ENCODE data around the gene OPCML. TPM values are rescaled to one million over a fixed set of nuclear protein-coding genes. Genes with fewer than 3 reads are reported as not detected.

The OPCML gene
- total and polyA plus RNA-seq, 4 donors = under 0.01 to 1.3 (median 0.88) TPM; not detected in 1

- ATAC-seq (ENCODE audit: low FRiP score) (no peak), DNase-seq (no peak)
- H3K4me3 ChIP-seq (ENCODE audit: low read length in 2 of 2) = no peak overlapping the region
- intact Hi-C loops (cut with DNase I) = no loop called here
- peaks cover 1% of the 10 kb centered on the region for H3K9me3 ChIP-seq (ENCODE audit: control insufficient read depth, low read length)
- H3K27ac ChIP-seq (ENCODE audit: low read depth in 1 of 2, low read length in 2 of 2) = no peak overlapping the region
- H3K36me3 ChIP-seq (ENCODE audit: control insufficient read depth in 1 of 2, insufficient read depth in 2 of 2, low read length in 1 of 2) = no peaks in the 10 kb centered on the region
- no peaks in the 10 kb centered on the region for H3K4me1 ChIP-seq (ENCODE audit: control insufficient read depth in 1 of 2, insufficient read depth in 2 of 2, low read length in 2 of 2)
- no peaks in the 10 kb centered on the region for H3K27me3 ChIP-seq (ENCODE audit: control insufficient read depth in 1 of 2, insufficient read depth in 2 of 2, low read length in 1 of 2)
These were observed 315.5 kb downstream of the OPCML start for GRCh38 chr11:133216813-133217212.

GRCh38 chr11:133215596-133216230, 316.6 kb downstream of the OPCML start:
- Histone ChIP-seq H3K27ac (ENCODE audit: low read depth in 1 of 2, low read length in 2 of 2) (no peak overlapping the region), H3K4me1 (ENCODE audit: control insufficient read depth in 1 of 2, insufficient read depth in 2 of 2, low read length in 2 of 2) (no peaks in the 10 kb centered on the region), H3K4me3 (ENCODE audit: low read length in 2 of 2) (no peak overlapping the region), H3K9me3 (ENCODE audit: control insufficient read depth, low read length) (peaks cover 1% of the 10 kb centered on the region), H3K36me3 (ENCODE audit: control insufficient read depth in 1 of 2, insufficient read depth in 2 of 2, low read length in 1 of 2) (no peaks in the 10 kb centered on the region), H3K27me3 (ENCODE audit: control insufficient read depth in 1 of 2, insufficient read depth in 2 of 2, low read length in 1 of 2) (no peaks in the 10 kb centered on the region)
- ATAC-seq (ENCODE audit: low FRiP score) (no peak), DNase-seq (no peak)
- intact Hi-C loops (cut with DNase I) = no loop called here
- WGBS, 2 donors = 63 to 68% methylated on average over 10 of the region's 10 CpGs

- no peaks in the 10 kb centered on the region for H3K4me1 ChIP-seq (ENCODE audit: control insufficient read depth in 1 of 2, insufficient read depth in 2 of 2, low read length in 2 of 2)
- DNase-seq (no peak), ATAC-seq (ENCODE audit: low FRiP score) (no peak)
- 33 to 39% methylated on average over 4 of the region's 4 CpGs for WGBS, 2 donors
- no peaks in the 10 kb centered on the region for H3K36me3 ChIP-seq (ENCODE audit: control insufficient read depth in 1 of 2, insufficient read depth in 2 of 2, low read length in 1 of 2)
- peaks cover 1% of the 10 kb centered on the region for H3K9me3 ChIP-seq (ENCODE audit: control insufficient read depth, low read length)
- no peak overlapping the region for H3K4me3 ChIP-seq (ENCODE audit: low read length in 2 of 2)
- intact Hi-C loops (cut with DNase I) = no loop called here
- no peak overlapping the region for H3K27ac ChIP-seq (ENCODE audit: low read depth in 1 of 2, low read length in 2 of 2)
- no peaks in the 10 kb centered on the region for H3K27me3 ChIP-seq (ENCODE audit: control insufficient read depth in 1 of 2, insufficient read depth in 2 of 2, low read length in 1 of 2)
These were observed 317.7 kb downstream of the OPCML start for GRCh38 chr11:133214646-133215045.

- DNase-seq (no peak), ATAC-seq (ENCODE audit: low FRiP score) (no peak)
- Histone ChIP-seq H3K4me1 (ENCODE audit: control insufficient read depth in 1 of 2, insufficient read depth in 2 of 2, low read length in 2 of 2) (no peaks in the 10 kb centered on the region), H3K27me3 (ENCODE audit: control insufficient read depth in 1 of 2, insufficient read depth in 2 of 2, low read length in 1 of 2) (no peaks in the 10 kb centered on the region), H3K4me3 (ENCODE audit: low read length in 2 of 2) (no peak overlapping the region), H3K27ac (ENCODE audit: low read depth in 1 of 2, low read length in 2 of 2) (no peak overlapping the region), H3K36me3 (ENCODE audit: control insufficient read depth in 1 of 2, insufficient read depth in 2 of 2, low read length in 1 of 2) (no peaks in the 10 kb centered on the region), H3K9me3 (ENCODE audit: control insufficient read depth, low read length) (no peaks in the 10 kb centered on the region)
- 83 to 91% methylated on average over 8 of the region's 8 CpGs for WGBS, 2 donors
- intact Hi-C loops (cut with DNase I) = no loop called here
These were observed 320.1 kb downstream of the OPCML start for GRCh38 chr11:133212201-133212600.

GRCh38 chr11:133207995-133208394, 324.3 kb downstream of the OPCML start:
- H3K4me1 ChIP-seq (ENCODE audit: control insufficient read depth in 1 of 2, insufficient read depth in 2 of 2, low read length in 2 of 2) = no peaks in the 10 kb centered on the region
- no peaks in the 10 kb centered on the region for H3K9me3 ChIP-seq (ENCODE audit: control insufficient read depth, low read length)
- DNase-seq = no peak
- H3K27ac ChIP-seq (ENCODE audit: low read depth in 1 of 2, low read length in 2 of 2) = no peak overlapping the region
- 82% methylated on average over 5 of the region's 5 CpGs for WGBS, 2 donors
- no peaks in the 10 kb centered on the region for H3K27me3 ChIP-seq (ENCODE audit: control insufficient read depth in 1 of 2, insufficient read depth in 2 of 2, low read length in 1 of 2)
- intact Hi-C loops (cut with DNase I) = no loop called here
- no peak for ATAC-seq (ENCODE audit: low FRiP score)
- H3K36me3 ChIP-seq (ENCODE audit: control insufficient read depth in 1 of 2, insufficient read depth in 2 of 2, low read length in 1 of 2) = no peaks in the 10 kb centered on the region
- no peak overlapping the region for H3K4me3 ChIP-seq (ENCODE audit: low read length in 2 of 2)

- Histone ChIP-seq H3K4me3 (ENCODE audit: low read length in 2 of 2) (no peak overlapping the region), H3K36me3 (ENCODE audit: control insufficient read depth in 1 of 2, insufficient read depth in 2 of 2, low read length in 1 of 2) (no peaks in the 10 kb centered on the region), H3K4me1 (ENCODE audit: control insufficient read depth in 1 of 2, insufficient read depth in 2 of 2, low read length in 2 of 2) (no peaks in the 10 kb centered on the region), H3K27ac (ENCODE audit: low read depth in 1 of 2, low read length in 2 of 2) (no peak overlapping the region), H3K9me3 (ENCODE audit: control insufficient read depth, low read length) (no peaks in the 10 kb centered on the region), H3K27me3 (ENCODE audit: control insufficient read depth in 1 of 2, insufficient read depth in 2 of 2, low read length in 1 of 2) (no peaks in the 10 kb centered on the region)
- intact Hi-C loops (cut with DNase I) = no loop called here
- no peak for DNase-seq
- 90 to 91% methylated on average over 17 of the region's 17 CpGs for WGBS, 2 donors
- ATAC-seq (ENCODE audit: low FRiP score) = no peak
These were observed 325.8 kb downstream of the OPCML start for GRCh38 chr11:133206313-133207005.

- peaks cover 1% of the 10 kb centered on the region for H3K9me3 ChIP-seq (ENCODE audit: control insufficient read depth, low read length)
- no peaks in the 10 kb centered on the region for H3K27me3 ChIP-seq (ENCODE audit: control insufficient read depth in 1 of 2, insufficient read depth in 2 of 2, low read length in 1 of 2)
- H3K27ac ChIP-seq (ENCODE audit: low read depth in 1 of 2, low read length in 2 of 2) = no peak overlapping the region
- ATAC-seq (ENCODE audit: low FRiP score) = no peak
- no peak overlapping the region for H3K4me3 ChIP-seq (ENCODE audit: low read length in 2 of 2)
- WGBS, 2 donors = 75 to 80% methylated on average over 3 of the region's 3 CpGs
- H3K36me3 ChIP-seq (ENCODE audit: control insufficient read depth in 1 of 2, insufficient read depth in 2 of 2, low read length in 1 of 2) = no peaks in the 10 kb centered on the region
- no peaks in the 10 kb centered on the region for H3K4me1 ChIP-seq (ENCODE audit: control insufficient read depth in 1 of 2, insufficient read depth in 2 of 2, low read length in 2 of 2)
- no peak for DNase-seq
- intact Hi-C loops (cut with DNase I) = no loop called here
These were observed 328.1 kb downstream of the OPCML start for GRCh38 chr11:133204158-133204557.

GRCh38 chr11:133202816-133203215, 329.5 kb downstream of the OPCML start:
- no peak for DNase-seq
- no peak for ATAC-seq (ENCODE audit: low FRiP score)
- Histone ChIP-seq H3K27me3 (ENCODE audit: control insufficient read depth in 1 of 2, insufficient read depth in 2 of 2, low read length in 1 of 2) (no peaks in the 10 kb centered on the region), H3K9me3 (ENCODE audit: control insufficient read depth, low read length) (peaks cover 1% of the 10 kb centered on the region), H3K27ac (ENCODE audit: low read depth in 1 of 2, low read length in 2 of 2) (no peak overlapping the region), H3K4me3 (ENCODE audit: low read length in 2 of 2) (no peak overlapping the region), H3K36me3 (ENCODE audit: control insufficient read depth in 1 of 2, insufficient read depth in 2 of 2, low read length in 1 of 2) (no peaks in the 10 kb centered on the region), H3K4me1 (ENCODE audit: control insufficient read depth in 1 of 2, insufficient read depth in 2 of 2, low read length in 2 of 2) (no peaks in the 10 kb centered on the region)
- intact Hi-C loops (cut with DNase I) = no loop called here
- 83 to 84% methylated on average over 8 of the region's 8 CpGs for WGBS, 2 donors

- H3K27me3 ChIP-seq (ENCODE audit: control insufficient read depth in 1 of 2, insufficient read depth in 2 of 2, low read length in 1 of 2) = peaks cover 0 to 1% of the 10 kb centered on the region in 2 donors
- peaks cover 4% of the 10 kb centered on the region for H3K9me3 ChIP-seq (ENCODE audit: control insufficient read depth, low read length)
- no peaks in the 10 kb centered on the region for H3K4me1 ChIP-seq (ENCODE audit: control insufficient read depth in 1 of 2, insufficient read depth in 2 of 2, low read length in 2 of 2)
- H3K36me3 ChIP-seq (ENCODE audit: control insufficient read depth in 1 of 2, insufficient read depth in 2 of 2, low read length in 1 of 2) = no peaks in the 10 kb centered on the region
- H3K27ac ChIP-seq (ENCODE audit: low read depth in 1 of 2, low read length in 2 of 2) = no peak overlapping the region
- ATAC-seq (ENCODE audit: low FRiP score) = no peak
- 75 to 79% methylated on average over 5 of the region's 5 CpGs for WGBS, 2 donors
- no peak for DNase-seq
- no peak overlapping the region for H3K4me3 ChIP-seq (ENCODE audit: low read length in 2 of 2)
- intact Hi-C loops (cut with DNase I) = no loop called here
These were observed 333.9 kb downstream of the OPCML start for GRCh38 chr11:133198438-133198837.
